KOPT-K1 (cell line): ENCODE results near the gene TSPAN4.

Experiments used
- H3K27ac ChIP-seq: fragments of 200-600 bp; sonication (generic); 2 replicates; pipeline ENCODE4 v1.5.1; 2016; ENCODE audit warnings: antibody characterized with exemption, mild to moderate bottlenecking, low read depth, low read length; ENCODE audit not compliant: poor library complexity, severe bottlenecking
- H3K36me3 ChIP-seq: fragments of 200-600 bp; sonication (generic); 2 replicates; pipeline ENCODE4 v1.5.1; 2017; ENCODE audit warnings: antibody characterized with exemption, mild to moderate bottlenecking, low read length, moderate library complexity; ENCODE audit not compliant: insufficient read depth
- H3K9me3 ChIP-seq: fragments of 200-600 bp; sonication (generic); 2 replicates; pipeline ENCODE4 v1.5.1; 2017; ENCODE audit warnings: antibody characterized with exemption, low read length, mild to moderate bottlenecking; ENCODE audit not compliant: insufficient read depth, poor library complexity, severe bottlenecking

TSPAN4 gene

DNA sequence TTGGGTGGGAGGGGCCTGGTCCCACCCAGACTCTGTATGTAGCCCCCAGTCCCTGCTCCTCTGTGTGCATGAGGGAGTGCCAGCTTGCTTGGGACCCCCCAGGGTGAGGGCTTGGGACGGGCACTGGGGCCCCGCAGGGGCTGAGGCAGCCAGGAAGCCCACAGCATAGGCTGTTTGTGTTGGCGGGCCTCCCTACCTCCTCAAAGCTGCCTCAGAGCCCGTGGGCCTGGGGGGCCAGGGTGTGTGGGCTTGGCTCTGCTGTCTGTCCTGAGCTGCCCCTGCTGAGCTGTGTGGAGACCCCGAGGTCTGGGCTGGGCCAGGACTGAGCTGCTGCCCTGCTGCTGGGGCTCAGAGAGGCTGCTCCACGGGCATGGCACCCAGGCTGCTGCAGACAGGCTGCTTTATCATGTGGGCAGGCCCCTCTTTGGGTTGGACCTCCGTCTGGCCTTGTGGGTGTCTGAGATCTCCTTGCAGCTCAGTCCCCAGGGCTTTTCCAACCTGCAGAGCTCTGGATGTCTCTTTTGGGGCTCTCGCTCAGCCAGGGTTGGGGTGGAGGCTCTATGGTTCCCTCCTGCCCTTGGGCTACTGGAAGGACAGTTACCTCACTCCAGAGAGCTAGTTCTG, 3.3 kb downstream of the TSPAN4 start:
- Histone ChIP-seq H3K27ac (peak overlapping the region; percentile 93), H3K9me3 (no peaks in the 10 kb centered on the region), H3K36me3 (0 out of 2 replicates have a peak, but pooled peaks cover under 1% of the 10 kb centered on the region)

DNA sequence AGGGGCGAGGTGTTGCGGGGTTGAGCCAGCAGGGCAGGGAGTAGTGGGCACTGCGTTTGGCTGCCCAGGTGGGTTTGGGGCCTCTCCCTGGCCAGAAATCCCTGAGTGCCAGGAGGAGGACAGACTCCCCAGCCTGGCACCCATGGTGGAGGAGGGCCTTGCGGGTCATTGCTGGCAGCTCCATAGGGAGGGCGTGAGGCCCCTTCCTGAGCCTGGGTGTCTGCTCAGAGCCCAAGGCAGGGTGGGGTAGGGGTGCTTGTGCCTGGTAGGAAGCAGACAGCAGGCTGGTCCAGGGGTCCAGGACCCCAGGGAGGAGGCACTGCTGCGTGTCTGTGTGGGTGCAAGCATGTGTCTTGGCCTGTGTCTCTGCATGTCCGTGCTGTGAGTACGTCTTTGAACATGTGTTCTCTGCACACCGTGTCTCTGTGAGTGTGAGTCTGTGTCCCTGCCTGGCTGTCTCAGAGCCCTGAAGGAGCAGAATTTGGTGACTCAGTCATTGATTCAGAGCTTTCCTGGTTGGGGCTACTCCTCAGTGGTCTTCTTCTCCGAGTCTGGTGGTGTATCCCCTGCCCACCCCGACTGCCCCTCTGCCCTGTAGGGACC, 3.9 kb downstream of the TSPAN4 start:
- peak overlapping the region; percentile 93 for H3K27ac ChIP-seq
- no peaks in the 10 kb centered on the region for H3K36me3 ChIP-seq
- H3K9me3 ChIP-seq = no peaks in the 10 kb centered on the region

DNA sequence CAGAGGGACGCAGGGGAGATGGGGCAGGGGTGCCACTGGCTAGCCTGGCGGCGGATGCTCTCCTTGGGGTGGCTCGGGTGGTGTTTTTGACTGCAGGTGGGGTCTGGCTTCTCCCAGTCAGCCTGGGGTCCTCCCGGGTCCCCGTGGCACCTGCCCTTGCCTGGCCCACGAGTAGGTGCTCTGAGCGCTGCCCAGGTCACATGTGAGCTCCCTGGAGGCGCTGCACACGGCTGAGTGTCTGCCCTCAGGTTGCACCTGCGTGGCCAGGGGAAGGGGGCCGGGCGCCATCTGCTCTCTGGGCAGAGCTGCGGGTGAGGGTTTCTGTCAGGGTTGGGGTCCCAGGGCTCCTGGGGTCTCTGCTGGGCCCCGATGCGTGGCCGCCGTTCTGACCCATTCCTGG, 5.2 kb downstream of the TSPAN4 start:
- Histone ChIP-seq H3K36me3 (no peaks in the 10 kb centered on the region), H3K9me3 (no peaks in the 10 kb centered on the region), H3K27ac (no peak overlapping the region)

DNA sequence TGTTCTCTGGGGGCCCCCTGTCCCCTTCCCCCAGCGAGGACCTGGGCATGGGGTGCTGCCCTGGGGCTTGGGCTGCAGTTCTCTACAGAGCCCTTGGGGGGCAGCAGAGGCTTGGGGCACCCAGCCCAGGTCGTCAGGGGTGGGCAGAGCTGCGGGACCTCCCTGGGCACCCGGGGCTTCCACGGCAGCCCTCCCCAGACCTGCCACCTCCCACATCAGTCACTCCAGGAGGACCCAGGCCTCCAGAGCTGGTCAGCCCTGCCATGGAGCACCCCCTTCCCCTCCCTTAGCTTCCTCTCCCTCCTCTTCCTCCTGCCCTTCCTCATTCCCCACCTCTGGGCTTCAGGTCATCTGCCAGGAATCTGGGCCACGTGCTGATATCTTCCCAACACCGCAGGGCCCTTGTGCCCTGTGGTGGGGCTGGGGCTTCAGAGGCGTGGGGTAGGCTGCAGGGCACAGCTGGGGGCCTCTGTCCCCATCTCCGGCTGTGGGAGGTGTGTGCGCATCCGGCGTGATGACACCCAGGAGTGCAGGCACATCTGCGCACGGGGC, 5.8 kb downstream of the TSPAN4 start:
- Histone ChIP-seq H3K9me3 (no peaks in the 10 kb centered on the region), H3K27ac (no peak overlapping the region), H3K36me3 (no peaks in the 10 kb centered on the region)

DNA sequence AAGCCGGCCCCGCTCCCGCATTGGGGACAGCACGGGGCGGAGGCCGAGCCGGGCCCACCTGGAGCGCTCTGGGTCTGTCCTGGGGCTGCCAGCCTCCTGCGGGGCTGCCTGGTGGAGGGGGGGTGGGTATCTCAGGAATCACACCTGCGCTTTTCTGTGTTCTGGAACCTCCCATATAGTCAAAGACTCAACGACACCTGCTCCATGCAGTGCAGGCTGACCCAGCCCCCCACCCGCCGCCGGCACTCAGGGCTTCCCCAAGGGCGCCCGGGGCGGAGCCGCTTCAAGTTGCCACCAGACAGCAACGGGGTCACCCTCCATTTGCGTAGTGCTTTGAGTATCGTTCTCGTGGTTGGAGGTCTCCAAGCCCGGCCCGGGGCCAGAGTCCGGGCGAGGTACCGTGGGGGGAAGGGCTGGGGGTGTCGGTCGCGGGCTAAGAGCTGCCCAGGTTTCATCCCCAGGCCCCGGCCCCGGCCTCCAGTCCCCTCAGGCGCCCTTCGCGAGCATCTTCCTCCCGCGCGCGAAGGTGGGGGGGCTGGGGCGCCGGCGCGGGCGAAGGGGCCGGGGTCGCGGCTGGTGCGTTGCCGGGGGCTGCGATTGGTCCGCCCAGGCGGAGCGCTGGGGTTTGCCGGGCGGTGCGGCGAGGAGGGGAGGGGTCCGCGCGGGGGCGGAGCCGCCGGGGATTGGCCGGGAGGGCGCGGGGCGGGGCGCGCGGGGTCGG, 6.6 kb downstream of the TSPAN4 start:
- Histone ChIP-seq H3K27ac (no peak overlapping the region), H3K9me3 (no peaks in the 10 kb centered on the region), H3K36me3 (no peaks in the 10 kb centered on the region)

DNA sequence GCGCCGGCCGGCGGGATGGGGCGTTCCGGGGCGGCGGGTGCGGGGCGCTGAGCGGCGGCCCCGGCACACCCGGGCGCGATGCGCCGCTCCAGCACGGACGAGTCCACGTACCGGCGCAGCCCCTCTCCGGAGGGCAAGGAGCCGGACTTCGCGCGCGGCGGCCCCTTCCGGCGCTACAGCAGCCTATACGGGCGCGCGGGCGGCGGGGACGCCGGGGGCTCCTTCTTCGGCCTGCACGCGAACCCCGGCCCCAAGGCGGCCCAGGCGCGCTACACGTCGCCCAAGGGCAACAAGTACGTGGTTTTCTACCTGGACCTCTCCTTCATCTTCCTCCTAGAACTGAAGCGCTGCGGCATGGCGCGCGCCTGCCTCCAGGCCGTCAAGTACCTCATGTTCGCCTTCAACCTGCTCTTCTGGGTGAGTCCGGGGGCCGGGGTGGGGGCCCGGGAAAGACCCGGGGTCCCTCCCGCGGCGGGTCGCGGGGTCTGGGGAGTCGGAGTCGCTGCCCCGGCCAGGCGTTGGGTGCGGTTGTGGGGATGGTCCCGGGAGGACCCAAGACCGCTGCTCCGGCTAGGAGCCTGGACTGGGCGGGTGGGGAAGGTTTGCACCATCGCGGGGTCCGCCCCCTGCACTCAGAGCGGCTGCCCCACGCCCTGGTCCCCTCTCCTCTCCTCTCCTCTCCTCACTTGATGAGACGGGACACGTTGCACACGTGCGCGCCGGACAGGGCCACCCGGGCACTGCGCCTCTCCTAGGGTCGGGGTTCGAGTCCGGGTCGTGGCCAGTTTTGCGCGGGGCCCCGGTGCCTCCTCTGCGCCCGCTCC, 7.5 kb downstream of the TSPAN4 start:
- Histone ChIP-seq H3K36me3 (no peaks in the 10 kb centered on the region), H3K27ac (no peak overlapping the region)

DNA sequence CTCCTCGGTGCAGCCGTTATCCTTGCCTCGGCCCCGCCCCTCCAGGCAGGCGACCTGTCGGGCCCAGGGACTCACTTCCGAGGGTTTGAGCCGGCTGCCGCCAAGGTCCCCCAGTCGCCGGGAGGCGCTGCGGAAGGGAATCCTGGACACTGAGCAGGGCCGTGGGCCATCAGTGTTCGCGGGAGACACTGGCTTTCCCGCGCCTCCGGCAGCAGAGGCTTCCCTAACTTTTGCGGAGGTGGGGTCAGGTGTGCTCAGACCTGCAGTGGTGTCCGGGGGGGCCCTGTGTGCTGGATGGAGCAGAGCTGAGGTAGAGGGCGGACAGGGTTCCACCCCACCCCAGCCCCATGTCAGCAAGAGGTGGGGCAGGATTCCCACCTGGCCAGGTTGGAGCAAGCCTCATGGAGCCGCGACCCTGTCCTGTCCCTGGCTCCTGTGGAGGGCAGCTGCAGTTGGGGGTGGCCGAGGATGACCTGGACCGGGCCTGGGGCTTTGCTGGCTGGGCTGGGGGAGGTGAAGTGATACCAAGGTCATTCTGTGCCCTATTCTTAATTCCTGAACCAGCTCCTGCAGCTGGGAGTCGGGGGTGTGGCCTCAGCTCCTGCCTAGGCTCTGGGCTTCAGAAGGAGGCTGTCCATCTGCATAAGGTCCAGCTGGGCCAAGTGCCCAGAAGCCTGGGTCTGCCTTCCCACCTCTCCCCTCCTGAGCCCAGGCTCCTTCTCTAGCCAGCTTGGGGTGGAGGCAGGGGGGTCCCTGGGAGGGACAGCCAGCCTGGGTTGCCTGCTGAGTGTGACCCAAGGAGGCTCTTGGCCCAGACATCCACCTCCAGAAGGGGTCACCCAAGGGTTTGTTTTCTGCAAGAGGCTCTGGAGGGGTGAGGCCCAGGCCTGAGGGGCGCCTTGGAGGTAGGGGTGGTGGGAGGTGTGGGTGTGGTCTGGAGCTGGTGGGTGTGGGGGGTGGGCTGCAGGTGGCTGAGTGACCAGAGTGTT, 8.4 kb downstream of the TSPAN4 start:
- H3K36me3 ChIP-seq = no peaks in the 10 kb centered on the region
- no peaks in the 10 kb centered on the region for H3K9me3 ChIP-seq
- no peak overlapping the region for H3K27ac ChIP-seq

More for the DNA sequence above, 7.5 kb downstream of the TSPAN4 start:
- H3K9me3 ChIP-seq = no peaks in the 10 kb centered on the region

DNA sequence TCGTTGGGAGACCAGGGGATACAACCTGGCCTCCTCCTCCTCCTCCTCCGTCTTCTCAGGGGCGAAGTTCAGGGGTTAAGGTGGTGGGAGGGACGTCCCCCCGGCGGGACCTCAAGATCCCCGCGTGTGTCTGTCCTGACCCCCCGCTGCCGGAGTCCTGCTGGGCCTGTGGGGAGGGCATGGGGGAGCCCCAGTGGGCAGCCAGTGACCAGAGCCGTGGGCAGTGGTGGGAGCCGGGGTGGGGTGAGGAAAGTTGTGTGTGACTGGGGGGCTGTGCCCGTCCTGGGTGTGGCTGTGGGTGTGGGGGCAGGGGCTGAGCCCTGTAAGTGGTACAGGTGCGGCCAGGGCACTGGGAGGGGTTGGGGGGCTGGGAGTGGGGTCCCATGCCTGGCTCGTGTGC, 10.1 kb downstream of the TSPAN4 start:
- no peaks in the 10 kb centered on the region for H3K36me3 ChIP-seq
- no peak overlapping the region for H3K27ac ChIP-seq

DNA sequence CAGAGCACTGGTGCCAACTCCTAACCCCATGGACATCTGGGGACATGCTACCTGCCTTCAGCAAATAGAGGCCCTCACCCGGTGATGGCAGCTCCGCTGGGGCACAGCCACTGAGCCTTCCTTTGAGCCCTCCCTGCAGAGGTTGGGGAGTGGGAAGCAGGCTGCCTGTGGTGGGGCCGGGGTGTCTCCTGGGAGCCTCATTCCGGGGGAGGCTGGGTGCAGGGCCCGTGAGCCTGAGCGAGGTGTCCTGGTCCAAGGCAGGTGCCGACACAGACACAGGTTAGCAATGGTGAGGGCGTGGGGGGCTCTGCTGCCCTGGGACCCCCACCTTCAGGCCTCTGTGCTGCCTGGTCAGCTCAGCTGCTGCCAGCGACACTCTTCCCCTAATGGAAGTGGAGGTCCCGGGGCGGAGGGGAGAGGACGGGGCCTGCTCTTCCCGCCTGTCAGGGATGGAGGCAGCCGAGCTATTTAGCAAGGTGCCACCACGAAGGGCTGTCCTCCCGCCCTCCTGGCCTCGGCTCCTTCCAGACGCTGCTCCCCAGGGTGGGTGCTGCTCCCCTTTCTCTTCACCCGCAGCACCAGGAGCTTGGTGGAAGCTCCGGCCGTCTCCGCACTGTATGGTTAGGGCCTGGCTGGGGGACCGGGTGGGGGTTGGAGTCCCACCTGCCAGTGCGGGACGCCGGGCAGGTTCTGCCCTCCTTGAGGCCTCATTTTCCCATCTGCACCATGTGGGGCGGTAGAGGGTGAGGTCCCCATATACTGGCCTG, 11.2 kb downstream of the TSPAN4 start:
- no peaks in the 10 kb centered on the region for H3K9me3 ChIP-seq
- no peaks in the 10 kb centered on the region for H3K36me3 ChIP-seq
- no peak overlapping the region for H3K27ac ChIP-seq

More for the DNA sequence above, 10.1 kb downstream of the TSPAN4 start:
- H3K9me3 ChIP-seq = no peaks in the 10 kb centered on the region

DNA sequence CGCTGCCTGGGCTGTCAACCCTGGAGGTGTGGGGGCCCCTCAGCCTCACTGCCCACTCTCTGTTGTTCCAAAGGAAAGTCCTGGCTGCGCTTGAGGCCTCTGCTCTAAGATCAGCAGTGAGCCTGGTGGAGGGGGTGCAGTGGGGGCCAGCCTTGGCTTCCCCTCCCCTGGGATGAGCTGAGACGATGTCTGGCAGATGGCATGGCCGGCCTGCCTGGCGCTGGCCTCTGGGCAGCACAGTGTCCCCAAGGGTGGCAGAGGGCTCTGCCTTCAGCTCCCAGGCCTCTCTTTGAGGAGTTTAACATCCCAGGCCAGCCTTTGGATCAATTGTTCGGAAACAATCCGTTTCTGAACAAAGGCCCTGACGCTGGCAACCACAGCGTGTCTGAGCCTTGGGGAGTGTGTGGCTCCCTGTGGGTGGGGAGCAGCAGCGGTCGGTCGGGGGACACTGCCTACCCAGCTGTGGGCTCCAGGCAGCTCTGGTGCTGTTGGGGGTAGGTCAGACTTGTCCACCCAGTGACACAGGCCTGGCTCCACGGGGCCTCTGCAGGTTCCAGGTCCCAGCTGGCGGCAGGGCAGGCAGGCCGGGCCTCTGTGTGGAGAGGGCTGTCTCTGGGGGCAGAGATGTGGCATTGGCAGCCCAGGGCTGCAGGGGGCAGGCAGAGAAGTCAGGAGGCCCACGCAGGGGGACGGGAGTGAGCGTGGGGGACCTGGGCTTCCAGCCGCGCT, 12.1 kb downstream of the TSPAN4 start:
- H3K9me3 ChIP-seq = no peaks in the 10 kb centered on the region
- no peak overlapping the region for H3K27ac ChIP-seq
- no peaks in the 10 kb centered on the region for H3K36me3 ChIP-seq

DNA sequence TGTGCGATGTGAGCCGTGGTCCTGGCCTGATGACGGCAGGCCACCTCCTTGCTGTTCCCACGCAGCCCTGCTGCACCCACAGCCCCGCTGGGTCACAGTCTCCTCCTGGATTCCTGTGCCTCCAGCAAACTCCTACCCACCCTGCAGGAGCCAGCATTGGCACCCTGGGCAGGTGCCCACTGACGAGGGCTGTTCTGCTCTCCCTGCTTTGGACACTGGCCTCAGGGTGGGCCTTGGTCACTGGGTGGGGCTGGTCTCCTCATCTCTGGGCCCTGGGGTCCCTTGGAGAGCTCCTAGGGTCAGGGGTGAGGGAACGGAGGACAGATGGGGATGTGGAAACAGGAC, 12.7 kb downstream of the TSPAN4 start:
- Histone ChIP-seq H3K9me3 (no peaks in the 10 kb centered on the region), H3K36me3 (no peaks in the 10 kb centered on the region), H3K27ac (no peak overlapping the region)

DNA sequence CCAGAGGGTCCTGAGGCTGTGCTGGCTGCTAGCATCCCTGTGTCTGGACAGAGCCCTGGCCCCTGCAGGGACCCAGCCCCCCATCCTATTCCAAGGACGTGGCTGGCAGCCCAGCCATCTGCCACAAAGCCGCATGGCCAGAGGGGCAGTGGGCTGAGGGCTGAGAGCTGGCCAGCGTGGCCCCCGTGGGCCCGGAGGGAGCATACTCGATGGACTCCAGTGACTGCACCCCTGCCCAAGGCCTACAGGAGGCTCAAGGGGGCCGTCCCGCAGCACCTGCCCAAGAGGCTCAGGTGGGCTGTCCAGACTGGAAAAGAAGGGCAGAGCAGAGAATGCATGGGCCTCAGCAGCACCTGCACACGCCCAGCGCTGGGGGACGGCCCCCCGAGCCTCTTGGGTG, 13.1 kb downstream of the TSPAN4 start:
- Histone ChIP-seq H3K27ac (no peak overlapping the region), H3K36me3 (no peaks in the 10 kb centered on the region)

DNA sequence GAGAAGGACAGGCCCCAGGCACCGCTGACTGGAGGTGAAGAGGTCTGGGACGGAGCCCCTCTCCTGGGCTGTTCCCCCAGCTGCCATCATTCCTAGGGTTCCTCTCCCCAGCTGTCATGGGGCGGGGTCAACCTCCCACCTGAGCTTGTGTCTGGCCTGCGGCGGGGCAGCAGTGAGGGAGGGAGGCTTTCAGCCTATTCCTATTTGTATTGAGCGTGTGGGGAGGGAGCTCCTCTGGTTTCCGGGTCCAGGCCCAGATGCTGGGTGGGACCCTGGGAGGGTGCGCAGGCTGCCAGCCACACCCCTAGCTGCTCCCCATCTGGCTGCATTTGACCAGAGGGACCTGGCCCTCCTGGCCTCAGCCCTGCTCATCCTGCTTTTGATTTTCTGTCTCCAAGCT, 13.7 kb downstream of the TSPAN4 start:
- Histone ChIP-seq H3K36me3 (no peaks in the 10 kb centered on the region), H3K9me3 (no peaks in the 10 kb centered on the region), H3K27ac (no peak overlapping the region)

More for the DNA sequence above, 13.1 kb downstream of the TSPAN4 start:
- H3K9me3 ChIP-seq = no peaks in the 10 kb centered on the region
